Osteocyte (in vitro differentiated cells): Measurements from ENCODE around the gene BAK1. TPM values are rescaled to one million over a fixed set of nuclear protein-coding genes. Genes with fewer than 3 reads are reported as not detected.
"Not testable (repeated sequence)": the region's sequence is repeated elsewhere in the genome, so short reads cannot be mapped to it uniquely, and the experiment has no call there.

Experiments used
- DNase-seq: peaks from one replicate; pipeline ENCODE4 v3.0.0; 2021; ENCODE audit warnings: mixed read lengths; ENCODE audit not compliant: unreplicated experiment; ENCODE audit errors: extremely low spot score
- H3K27ac Mint-ChIP-seq: one replicate; pipeline ENCODE4 v1.8.0; 2021; ENCODE audit warnings: mild to moderate bottlenecking, mixed read lengths; ENCODE audit not compliant: unreplicated experiment
- H3K27me3 Mint-ChIP-seq: one replicate; pipeline ENCODE4 v1.8.0; 2021; ENCODE audit warnings: mixed read lengths; ENCODE audit not compliant: unreplicated experiment
- H3K36me3 Mint-ChIP-seq: one replicate; pipeline ENCODE4 v1.8.0; 2021; ENCODE audit warnings: mixed read lengths; ENCODE audit not compliant: unreplicated experiment
- H3K4me1 Mint-ChIP-seq: one replicate; pipeline ENCODE4 v1.8.0; 2021; ENCODE audit warnings: mixed read lengths; ENCODE audit not compliant: unreplicated experiment
- H3K4me3 Mint-ChIP-seq: one replicate; pipeline ENCODE4 v1.8.0; 2021; ENCODE audit warnings: mild to moderate bottlenecking, moderate library complexity, mixed read lengths; ENCODE audit not compliant: unreplicated experiment
- H3K9me3 Mint-ChIP-seq: one replicate; pipeline ENCODE4 v1.8.0; 2021; ENCODE audit warnings: mixed read lengths; ENCODE audit not compliant: unreplicated experiment
- CTCF ChIP-seq: fragments of 200-600 bp; sonication (generic); IDR thresholded peaks from 2 replicates; pipeline ENCODE4 v1.5.0; 2021; ENCODE audit warnings: antibody characterized with exemption, mild to moderate bottlenecking, moderate library complexity
- total RNA-seq: library from RNA; stranded (reverse); gene quantifications from 2 replicates; pipeline ENCODE4 v1.2.1, GENCODE V29; 2021

BAK1 gene
- total RNA-seq, 1 donor from 2014 or later = 20.5 TPM

GRCh38 chr6:33551538-33551937 lies 28.5 kb downstream of the BAK1 start:
- DNase-seq = no peak
- peaks cover 5% of the 10 kb centered on the region for H3K27me3 Mint-ChIP-seq
- no peaks in the 10 kb centered on the region for H3K36me3 Mint-ChIP-seq
- H3K4me1 Mint-ChIP-seq = peaks cover 2% of the 10 kb centered on the region
- H3K27ac Mint-ChIP-seq = no peak overlapping the region
- no peaks in the 10 kb centered on the region for H3K9me3 Mint-ChIP-seq
- TF ChIP-seq CTCF = no peak
- no peak overlapping the region for H3K4me3 Mint-ChIP-seq

- no peak for TF ChIP-seq CTCF
- Mint-ChIP-seq H3K4me3 (no peak overlapping the region), H3K27ac (no peak overlapping the region), H3K36me3 (no peaks in the 10 kb centered on the region), H3K27me3 (peaks cover 5% of the 10 kb centered on the region), H3K9me3 (no peaks in the 10 kb centered on the region), H3K4me1 (peaks cover 2% of the 10 kb centered on the region)
- DNase-seq = no peak
These were observed 30.2 kb downstream of the BAK1 start for GRCh38 chr6:33549896-33550295.

- no peak for TF ChIP-seq CTCF
- H3K27me3 Mint-ChIP-seq = peaks cover 8% of the 10 kb centered on the region
- DNase-seq = no peak
- H3K9me3 Mint-ChIP-seq = no peaks in the 10 kb centered on the region
- peaks cover 2% of the 10 kb centered on the region for H3K4me1 Mint-ChIP-seq
- no peak overlapping the region for H3K27ac Mint-ChIP-seq
- no peaks in the 10 kb centered on the region for H3K36me3 Mint-ChIP-seq
- H3K4me3 Mint-ChIP-seq = no peak overlapping the region
These were observed 30.9 kb downstream of the BAK1 start for GRCh38 chr6:33549196-33549595.

- Mint-ChIP-seq H3K27ac (no peak overlapping the region), H3K4me3 (no peak overlapping the region), H3K36me3 (no peaks in the 10 kb centered on the region), H3K27me3 (peaks cover 9% of the 10 kb centered on the region), H3K4me1 (peaks cover 2% of the 10 kb centered on the region), H3K9me3 (no peaks in the 10 kb centered on the region)
- no peak for DNase-seq
- TF ChIP-seq CTCF = no peak
These were observed 32.6 kb downstream of the BAK1 start for GRCh38 chr6:33547499-33547898.

GRCh38 chr6:33546766-33547165 lies 33.3 kb downstream of the BAK1 start:
- H3K36me3 Mint-ChIP-seq = no peaks in the 10 kb centered on the region
- no peak for TF ChIP-seq CTCF
- H3K4me1 Mint-ChIP-seq = peaks cover 2% of the 10 kb centered on the region
- H3K4me3 Mint-ChIP-seq = no peak overlapping the region
- no peak overlapping the region for H3K27ac Mint-ChIP-seq
- peaks cover 9% of the 10 kb centered on the region for H3K27me3 Mint-ChIP-seq
- H3K9me3 Mint-ChIP-seq = no peaks in the 10 kb centered on the region
- DNase-seq = no peak

- not testable (repeated sequence) for H3K36me3 Mint-ChIP-seq, H3K9me3 Mint-ChIP-seq, DNase-seq, H3K4me3 Mint-ChIP-seq, H3K27me3 Mint-ChIP-seq, H3K27ac Mint-ChIP-seq, H3K4me1 Mint-ChIP-seq
These were observed 34.8 kb downstream of the BAK1 start for GRCh38 chr6:33545292-33545691.
